ENCODE results near the gene UBE2B.
"Not testable (repeated sequence)": the region's sequence is repeated elsewhere in the genome, so short reads cannot be mapped to it uniquely, and the experiment has no call there.

The UBE2B gene

GRCh38 chr5:134403951-134404350 is 32.6 kb downstream of the UBE2B start:
- no peak for DNase-seq

GRCh38 chr5:134406390-134406789 is 35.0 kb downstream of the UBE2B start:
- DNase-seq, result no peak

GRCh38 chr5:134409321-134409720 is 38.0 kb downstream of the UBE2B start:
- no peak for DNase-seq

GRCh38 chr5:134410822-134411221 is 39.5 kb downstream of the UBE2B start:
- no peak for DNase-seq

GRCh38 chr5:134411228-134411545 is 39.8 kb downstream of the UBE2B start:
- DNase-seq, result no peak

- peak; percentile 92 for DNase-seq
Measured at GRCh38 chr5:134411546-134412266, 40.3 kb downstream of the UBE2B start, which contains the start of gene CDKN2AIPNL. Gene CDKN2AIPNL (minus strand): TSS chr5:134411881. CDS start chr5:134411854, 27 bp downstream.

GRCh38 chr5:134413046-134413445 is 41.7 kb downstream of the UBE2B start:
- DNase-seq, result no peak

GRCh38 chr5:134417707-134418106 is 46.3 kb downstream of the UBE2B start:
- no peak for DNase-seq

- no peak for DNase-seq
Measured at GRCh38 chr5:134418958-134419357, 47.6 kb downstream of the UBE2B start.

GRCh38 chr5:134420343-134420742 is 49.0 kb downstream of the UBE2B start:
- DNase-seq, result no peak

GRCh38 chr5:134421038-134421437 is 49.7 kb downstream of the UBE2B start:
- DNase-seq, result not testable (repeated sequence)

- DNase-seq, result no peak
Measured at GRCh38 chr5:134422791-134423365, 51.5 kb downstream of the UBE2B start.

- DNase-seq, result no peak
Measured at GRCh38 chr5:134423376-134423775, 52.0 kb downstream of the UBE2B start.

- DNase-seq, result no peak
Measured at GRCh38 chr5:134426361-134426760, 55.0 kb downstream of the UBE2B start.

- no peak for DNase-seq
Measured at GRCh38 chr5:134427540-134428041, 56.2 kb downstream of the UBE2B start.

- DNase-seq, result no peak
Measured at GRCh38 chr5:134430001-134430569, 58.7 kb downstream of the UBE2B start.

GRCh38 chr5:134432174-134432573 is 60.8 kb downstream of the UBE2B start:
- DNase-seq, result peak; percentile 52

GRCh38 chr5:134432677-134433359 is 61.4 kb downstream of the UBE2B start:
- DNase-seq, result no peak

GRCh38 chr5:134435560-134435959 is 64.2 kb downstream of the UBE2B start:
- peak; percentile 39 for DNase-seq

- peak; percentile 68 for DNase-seq
Measured at GRCh38 chr5:134436523-134437339, 65.4 kb downstream of the UBE2B start.

- no peak for DNase-seq
Measured at GRCh38 chr5:134437340-134437846, 66.0 kb downstream of the UBE2B start.

GRCh38 chr5:134437847-134438581 is 66.6 kb downstream of the UBE2B start:
- no peak for DNase-seq

All from stimulated activated CD8-positive, alpha-beta memory T cell treated with anti-CD3 and anti-CD28 coated beads, Interleukin-4, amount 100 ng/mL, for 48 hours (primary cell).